ENCODE measurements around the gene SERPINA3. TPM values are rescaled to one million over a fixed set of nuclear protein-coding genes. Genes with fewer than 3 reads are reported as not detected.

The SERPINA3 gene
- total RNA-seq, 4 donors from 2014 or later = 71.8 to 284 (median 255) TPM

- Histone ChIP-seq H3K27ac (replicated peaks in 1 of 4) (no peak overlapping the region), H3K4me3 (no peak overlapping the region), H3K4me1 (no peaks in the 10 kb centered on the region), H3K27me3 (peaks cover 0 to 17% (median 0%) of the 10 kb centered on the region in 4 donors), H3K9me3 (peaks cover 0 to 39% (median 28%) of the 10 kb centered on the region in 4 donors), H3K36me3 (peaks cover 3 to 14% (median 5%) of the 10 kb centered on the region in 4 donors)
- WGBS = 77% methylated on average over 5 of the region's 5 CpGs
- intact Hi-C loops (cut with DNase I) = no loop called here
- no peak for TF ChIP-seq POLR2A (IDR thresholded peaks at IDR 0.05; ENCODE audit: low read depth)
- no peak for TF ChIP-seq CTCF (IDR thresholded peaks at IDR 0.05)
- TF ChIP-seq POLR2AphosphoS5 (IDR thresholded peaks at IDR 0.05) = no peak
- no peak for TF ChIP-seq EP300 (IDR thresholded peaks at IDR 0.05)
- DNase-seq (ENCODE audit: extremely low spot score) = no peak
These were observed 9.4 kb downstream of the SERPINA3 start for GRCh38 chr14:94621358-94622134.

GRCh38 chr14:94622653-94623421, 10.6 kb downstream of the SERPINA3 start:
- intact Hi-C loops (cut with DNase I) = no loop called here
- Histone ChIP-seq H3K27me3 (peaks cover 0 to 17% (median 0%) of the 10 kb centered on the region in 4 donors), H3K36me3 (peaks cover 3 to 14% (median 5%) of the 10 kb centered on the region in 4 donors), H3K4me1 (no peaks in the 10 kb centered on the region), H3K4me3 (no peak overlapping the region), H3K9me3 (peaks cover 0 to 26% (median 16%) of the 10 kb centered on the region in 4 donors), H3K27ac (replicated peaks in 1 of 4) (no peak overlapping the region)
- no peak for DNase-seq (ENCODE audit: extremely low spot score)
- WGBS = 74% methylated on average over 6 of the region's 6 CpGs
- TF ChIP-seq CTCF (IDR thresholded peaks at IDR 0.05) = no peak
- no peak for TF ChIP-seq POLR2A (IDR thresholded peaks at IDR 0.05; ENCODE audit: low read depth)
- no peak for TF ChIP-seq EP300 (IDR thresholded peaks at IDR 0.05)
- TF ChIP-seq POLR2AphosphoS5 (IDR thresholded peaks at IDR 0.05) = no peak

DNA sequence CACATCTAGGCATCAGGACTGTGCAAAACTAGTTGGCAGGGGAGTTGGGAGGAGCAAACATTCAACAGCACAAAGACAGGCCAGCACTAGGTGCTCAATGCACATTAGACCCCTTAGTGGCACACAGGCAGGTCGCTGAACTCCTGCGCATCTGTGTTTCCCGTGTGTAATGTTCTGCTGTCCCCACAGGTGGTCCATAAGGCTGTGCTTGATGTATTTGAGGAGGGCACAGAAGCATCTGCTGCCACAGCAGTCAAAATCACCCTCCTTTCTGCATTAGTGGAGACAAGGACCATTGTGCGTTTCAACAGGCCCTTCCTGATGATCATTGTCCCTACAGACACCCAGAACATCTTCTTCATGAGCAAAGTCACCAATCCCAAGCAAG, 11.2 kb downstream of the SERPINA3 start:
- intact Hi-C loops (cut with DNase I) = no loop called here
- H3K27me3 ChIP-seq = peaks cover 0 to 17% (median 0%) of the 10 kb centered on the region in 4 donors
- 79% methylated on average over 4 of the region's 4 CpGs for WGBS
- no peaks in the 10 kb centered on the region for H3K4me1 ChIP-seq
- DNase-seq (ENCODE audit: extremely low spot score) = no peak
- H3K27ac ChIP-seq (replicated peaks in 1 of 4) = no peak overlapping the region
- H3K4me3 ChIP-seq = no peak overlapping the region
- H3K9me3 ChIP-seq = peaks cover 0 to 20% (median 10%) of the 10 kb centered on the region in 4 donors
- TF ChIP-seq POLR2A (IDR thresholded peaks at IDR 0.05; ENCODE audit: low read depth) = no peak
- TF ChIP-seq EP300 (IDR thresholded peaks at IDR 0.05) = no peak
- no peak for TF ChIP-seq POLR2AphosphoS5 (IDR thresholded peaks at IDR 0.05)
- no peak for TF ChIP-seq CTCF (IDR thresholded peaks at IDR 0.05)
- peaks cover 3 to 13% (median 5%) of the 10 kb centered on the region in 4 donors for H3K36me3 ChIP-seq

DNA sequence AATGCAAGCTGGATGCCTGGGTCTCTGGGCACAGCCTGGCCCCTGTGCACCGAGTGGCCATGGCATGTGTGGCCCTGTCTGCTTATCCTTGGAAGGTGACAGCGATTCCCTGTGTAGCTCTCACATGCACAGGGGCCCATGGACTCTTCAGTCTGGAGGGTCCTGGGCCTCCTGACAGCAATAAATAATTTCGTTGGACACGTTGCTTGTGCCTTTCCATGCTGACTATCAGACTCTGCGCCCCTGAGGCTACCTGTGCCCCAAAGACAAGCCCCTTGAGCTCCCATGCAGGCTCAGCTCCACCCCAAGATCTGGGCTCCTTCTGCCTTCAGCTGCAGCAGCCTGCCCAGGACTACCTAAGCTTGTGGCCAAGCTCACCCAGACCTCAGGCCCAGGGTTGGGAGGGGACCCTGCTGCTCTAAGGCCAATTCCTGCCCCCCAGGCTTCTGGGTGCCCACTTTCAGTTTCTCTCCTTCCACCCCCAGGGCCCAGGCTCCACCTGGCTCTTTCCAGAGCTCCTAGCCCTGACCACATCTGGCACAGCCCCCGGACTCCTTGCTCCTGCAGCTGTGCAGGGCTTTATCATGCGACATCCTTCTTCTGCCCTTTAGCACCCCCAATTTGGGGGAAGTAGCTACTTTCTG, 11.8 kb downstream of the SERPINA3 start:
- 87% methylated on average over 7 of the region's 7 CpGs for WGBS
- no peak for DNase-seq (ENCODE audit: extremely low spot score)
- no peak for TF ChIP-seq POLR2A (IDR thresholded peaks at IDR 0.05; ENCODE audit: low read depth)
- no peak for TF ChIP-seq CTCF (IDR thresholded peaks at IDR 0.05)
- TF ChIP-seq POLR2AphosphoS5 (IDR thresholded peaks at IDR 0.05) = no peak
- TF ChIP-seq EP300 (IDR thresholded peaks at IDR 0.05) = no peak
- Histone ChIP-seq H3K27ac (replicated peaks in 1 of 4) (no peak overlapping the region), H3K27me3 (peaks cover 0 to 17% (median 0%) of the 10 kb centered on the region in 4 donors), H3K4me3 (no peak overlapping the region), H3K9me3 (peaks cover 0 to 14% (median 4%) of the 10 kb centered on the region in 4 donors), H3K36me3 (peaks cover 2 to 11% (median 4%) of the 10 kb centered on the region in 4 donors), H3K4me1 (no peaks in the 10 kb centered on the region)
- intact Hi-C loops (cut with DNase I) = no loop called here
